Osteocyte (in vitro differentiated cells): ENCODE data around the gene PKLR. TPM values are rescaled to one million over a fixed set of nuclear protein-coding genes. Genes with fewer than 3 reads are reported as not detected.

Experiments
- DNase-seq: peaks from one replicate; pipeline ENCODE4 v3.0.0; 2021; ENCODE audit warnings: mixed read lengths; ENCODE audit not compliant: unreplicated experiment; ENCODE audit errors: extremely low spot score
- H3K27ac Mint-ChIP-seq: one replicate; pipeline ENCODE4 v1.8.0; 2021; ENCODE audit warnings: mild to moderate bottlenecking, mixed read lengths; ENCODE audit not compliant: unreplicated experiment
- H3K27me3 Mint-ChIP-seq: one replicate; pipeline ENCODE4 v1.8.0; 2021; ENCODE audit warnings: mixed read lengths; ENCODE audit not compliant: unreplicated experiment
- H3K36me3 Mint-ChIP-seq: one replicate; pipeline ENCODE4 v1.8.0; 2021; ENCODE audit warnings: mixed read lengths; ENCODE audit not compliant: unreplicated experiment
- H3K4me1 Mint-ChIP-seq: one replicate; pipeline ENCODE4 v1.8.0; 2021; ENCODE audit warnings: mixed read lengths; ENCODE audit not compliant: unreplicated experiment
- H3K4me3 Mint-ChIP-seq: one replicate; pipeline ENCODE4 v1.8.0; 2021; ENCODE audit warnings: mild to moderate bottlenecking, moderate library complexity, mixed read lengths; ENCODE audit not compliant: unreplicated experiment
- H3K9me3 Mint-ChIP-seq: one replicate; pipeline ENCODE4 v1.8.0; 2021; ENCODE audit warnings: mixed read lengths; ENCODE audit not compliant: unreplicated experiment
- CTCF ChIP-seq: fragments of 200-600 bp; sonication (generic); IDR thresholded peaks from 2 replicates; pipeline ENCODE4 v1.5.0; 2021; ENCODE audit warnings: antibody characterized with exemption, mild to moderate bottlenecking, moderate library complexity
- total RNA-seq: library from RNA; stranded (reverse); gene quantifications from 2 replicates; pipeline ENCODE4 v1.2.1, GENCODE V29; 2021

PKLR gene
- total RNA-seq, 1 donor from 2014 or later, result not detected

- Mint-ChIP-seq H3K4me1 (no peaks in the 10 kb centered on the region), H3K36me3 (no peaks in the 10 kb centered on the region), H3K27me3 (peaks cover 16% of the 10 kb centered on the region), H3K9me3 (no peaks in the 10 kb centered on the region), H3K27ac (no peak overlapping the region), H3K4me3 (no peak overlapping the region)
- no peak for TF ChIP-seq CTCF
- DNase-seq, result no peak
Observed at GRCh38 chr1:155300024-155300423, 1.2 kb downstream of the PKLR start.

- H3K4me3 Mint-ChIP-seq, result no peak overlapping the region
- no peak overlapping the region for H3K27ac Mint-ChIP-seq
- H3K27me3 Mint-ChIP-seq, result peaks cover 16% of the 10 kb centered on the region
- no peak for TF ChIP-seq CTCF
- no peaks in the 10 kb centered on the region for H3K4me1 Mint-ChIP-seq
- DNase-seq, result no peak
- H3K36me3 Mint-ChIP-seq, result no peaks in the 10 kb centered on the region
- no peaks in the 10 kb centered on the region for H3K9me3 Mint-ChIP-seq
Observed at GRCh38 chr1:155297384-155297783, 3.9 kb downstream of the PKLR start.

GRCh38 chr1:155296661-155297060 is 4.6 kb downstream of the PKLR start:
- peaks cover 19% of the 10 kb centered on the region for H3K27me3 Mint-ChIP-seq
- no peak overlapping the region for H3K4me3 Mint-ChIP-seq
- no peak for TF ChIP-seq CTCF
- no peaks in the 10 kb centered on the region for H3K4me1 Mint-ChIP-seq
- no peaks in the 10 kb centered on the region for H3K36me3 Mint-ChIP-seq
- no peak for DNase-seq
- no peaks in the 10 kb centered on the region for H3K9me3 Mint-ChIP-seq
- no peak overlapping the region for H3K27ac Mint-ChIP-seq

GRCh38 chr1:155295942-155296267 is 5.3 kb downstream of the PKLR start:
- Mint-ChIP-seq H3K4me1 (no peaks in the 10 kb centered on the region), H3K36me3 (no peaks in the 10 kb centered on the region), H3K27me3 (peaks cover 19% of the 10 kb centered on the region), H3K9me3 (no peaks in the 10 kb centered on the region), H3K4me3 (no peak overlapping the region), H3K27ac (no peak overlapping the region)
- no peak for TF ChIP-seq CTCF
- no peak for DNase-seq

GRCh38 chr1:155295183-155295941 is 5.9 kb downstream of the PKLR start:
- no peak overlapping the region for H3K27ac Mint-ChIP-seq
- H3K36me3 Mint-ChIP-seq, result no peaks in the 10 kb centered on the region
- no peak for TF ChIP-seq CTCF
- no peak overlapping the region for H3K4me3 Mint-ChIP-seq
- H3K27me3 Mint-ChIP-seq, result peaks cover 19% of the 10 kb centered on the region
- no peaks in the 10 kb centered on the region for H3K4me1 Mint-ChIP-seq
- H3K9me3 Mint-ChIP-seq, result no peaks in the 10 kb centered on the region
- no peak for DNase-seq
